ENCODE measurements around the gene ALG1. TPM values are rescaled to one million over a fixed set of nuclear protein-coding genes. Genes with fewer than 3 reads are reported as not detected.
A peak's percentile ranks its signal among the peaks of the same experiment; 100 is the strongest.
"Not testable (repeated sequence)": the region's sequence is repeated elsewhere in the genome, so short reads cannot be mapped to it uniquely, and the experiment has no call there.

ALG1 gene
- total and polyA plus RNA-seq, 2 of the 13 experiments (the other 11 are each of a cell fraction or from before 2014, with no cell fraction given), result 43.3 to 75.6 TPM

GRCh38 chr16:5116780-5117295 is 45.2 kb downstream of the ALG1 start:
- FAIRE-seq; intact Hi-C loops (cut with micrococcal nuclease; ENCODE audit: unreplicated experiment); CTCF ChIA-PET (ENCODE audit: low intra/inter-chr PET ratio, low total read pairs); H3K79me2 ChIP-seq (ENCODE audit: insufficient read depth, low read length); H3K9ac ChIP-seq (ENCODE audit: insufficient read depth, low read depth, low read length); ATAC-seq; H2AFZ ChIP-seq (ENCODE audit: low read length); DNase-seq (ENCODE audit: low spot score); H3K27ac ChIP-seq (ENCODE audit: extremely low read length, insufficient read depth, low read length); POLR2A ChIA-PET; H4K20me1 ChIP-seq (ENCODE audit: insufficient read depth, low read length); H3K9me3 ChIP-seq (ENCODE audit: low read length); H3K4me3 ChIP-seq (replicated peaks in 1 of 3; ENCODE audit: insufficient read depth in 1 of 3, low read depth in 2 of 3, low read length in 3 of 3); BruUV-seq (replicated peaks); H3K36me3 ChIP-seq (replicated peaks in 1 of 2; ENCODE audit: control insufficient read depth in 1 of 2, insufficient read depth in 2 of 2, low read length in 2 of 2); in situ Hi-C loops (cut with HindIII; ENCODE audit: extremely low pct_ligation_motif_present, low pct_unique_long_range_greater_than_20kb); H3K27me3 ChIP-seq (ENCODE audit: control insufficient read depth in 1 of 2, insufficient read depth in 2 of 2, low read length in 2 of 2): not testable (repeated sequence)
- H3K4me2 ChIP-seq (ENCODE audit: low read depth, low read length), result peak overlapping the region; percentile 15; the same call in 1 of the 2 replicates
- 0 out of 2 replicates have a peak, but pooled peaks have one; percentile 24 for TF ChIP-seq ZNF280B (CRISPR knock-in tag; IDR thresholded peaks at IDR 0.05; ENCODE audit: borderline replicate concordance)
- H3K4me1 ChIP-seq (ENCODE audit: insufficient read depth, low read length), result peaks cover 14% of the 10 kb centered on the region; the same call in 1 of the 2 replicates
- 3% methylated on average over 10 of the region's 10 CpGs for WGBS (ENCODE audit: low lambda C conversion rate)

DNA sequence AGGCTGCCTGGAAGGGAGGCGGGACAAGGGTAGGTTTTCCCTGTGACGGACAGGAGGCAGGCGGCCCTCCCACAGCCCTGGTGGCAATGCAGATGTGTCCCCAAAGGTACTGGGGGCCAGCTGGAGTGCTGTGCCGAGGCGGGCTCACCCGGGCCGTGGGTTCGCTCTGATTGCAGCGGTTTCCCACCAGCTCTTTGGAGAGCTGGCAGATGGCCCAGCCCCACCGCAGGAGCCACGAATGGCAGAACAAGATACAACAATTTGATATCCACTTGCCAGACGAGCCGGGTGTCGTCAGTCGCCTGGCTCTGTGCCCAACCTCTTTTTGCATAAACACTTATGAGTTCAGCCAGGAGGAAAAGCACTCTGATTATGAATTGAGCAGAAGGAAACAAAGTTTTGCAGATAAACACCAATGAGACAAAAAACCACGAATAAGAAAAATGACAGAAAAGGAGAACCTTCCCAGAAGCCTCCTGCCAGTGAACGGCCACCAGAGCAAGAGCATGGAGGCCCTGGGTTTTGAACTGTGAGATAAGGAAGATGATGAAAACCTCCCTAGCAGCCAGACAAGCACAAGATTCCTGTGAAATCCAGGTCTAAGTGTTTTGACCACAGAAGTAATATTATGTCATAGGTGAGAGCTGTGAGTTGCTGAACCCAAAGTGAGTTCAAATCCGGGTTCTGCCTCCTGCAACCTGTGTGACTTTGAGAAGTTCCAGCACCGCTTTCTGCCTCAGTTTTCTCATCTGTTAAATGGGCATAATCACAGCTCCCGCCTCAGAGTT is 45.9 kb downstream of the ALG1 start:
- ATAC-seq; H3K79me2 ChIP-seq (ENCODE audit: insufficient read depth, low read length); H2AFZ ChIP-seq (ENCODE audit: low read length); in situ Hi-C loops (cut with HindIII; ENCODE audit: extremely low pct_ligation_motif_present, low pct_unique_long_range_greater_than_20kb); FAIRE-seq; H4K20me1 ChIP-seq (ENCODE audit: insufficient read depth, low read length); H3K4me3 ChIP-seq (replicated peaks in 1 of 3; ENCODE audit: insufficient read depth in 1 of 3, low read depth in 2 of 3, low read length in 3 of 3); H3K27me3 ChIP-seq (ENCODE audit: control insufficient read depth in 1 of 2, insufficient read depth in 2 of 2, low read length in 2 of 2); BruUV-seq (replicated peaks); CTCF ChIA-PET (ENCODE audit: low intra/inter-chr PET ratio, low total read pairs); H3K9me3 ChIP-seq (ENCODE audit: low read length); H3K27ac ChIP-seq (ENCODE audit: extremely low read length, insufficient read depth, low read length); H3K9ac ChIP-seq (ENCODE audit: insufficient read depth, low read depth, low read length); H3K36me3 ChIP-seq (replicated peaks in 1 of 2; ENCODE audit: control insufficient read depth in 1 of 2, insufficient read depth in 2 of 2, low read length in 2 of 2); DNase-seq (ENCODE audit: low spot score); intact Hi-C loops (cut with micrococcal nuclease; ENCODE audit: unreplicated experiment): not testable (repeated sequence)
- TF ChIP-seq, protein P1, sequence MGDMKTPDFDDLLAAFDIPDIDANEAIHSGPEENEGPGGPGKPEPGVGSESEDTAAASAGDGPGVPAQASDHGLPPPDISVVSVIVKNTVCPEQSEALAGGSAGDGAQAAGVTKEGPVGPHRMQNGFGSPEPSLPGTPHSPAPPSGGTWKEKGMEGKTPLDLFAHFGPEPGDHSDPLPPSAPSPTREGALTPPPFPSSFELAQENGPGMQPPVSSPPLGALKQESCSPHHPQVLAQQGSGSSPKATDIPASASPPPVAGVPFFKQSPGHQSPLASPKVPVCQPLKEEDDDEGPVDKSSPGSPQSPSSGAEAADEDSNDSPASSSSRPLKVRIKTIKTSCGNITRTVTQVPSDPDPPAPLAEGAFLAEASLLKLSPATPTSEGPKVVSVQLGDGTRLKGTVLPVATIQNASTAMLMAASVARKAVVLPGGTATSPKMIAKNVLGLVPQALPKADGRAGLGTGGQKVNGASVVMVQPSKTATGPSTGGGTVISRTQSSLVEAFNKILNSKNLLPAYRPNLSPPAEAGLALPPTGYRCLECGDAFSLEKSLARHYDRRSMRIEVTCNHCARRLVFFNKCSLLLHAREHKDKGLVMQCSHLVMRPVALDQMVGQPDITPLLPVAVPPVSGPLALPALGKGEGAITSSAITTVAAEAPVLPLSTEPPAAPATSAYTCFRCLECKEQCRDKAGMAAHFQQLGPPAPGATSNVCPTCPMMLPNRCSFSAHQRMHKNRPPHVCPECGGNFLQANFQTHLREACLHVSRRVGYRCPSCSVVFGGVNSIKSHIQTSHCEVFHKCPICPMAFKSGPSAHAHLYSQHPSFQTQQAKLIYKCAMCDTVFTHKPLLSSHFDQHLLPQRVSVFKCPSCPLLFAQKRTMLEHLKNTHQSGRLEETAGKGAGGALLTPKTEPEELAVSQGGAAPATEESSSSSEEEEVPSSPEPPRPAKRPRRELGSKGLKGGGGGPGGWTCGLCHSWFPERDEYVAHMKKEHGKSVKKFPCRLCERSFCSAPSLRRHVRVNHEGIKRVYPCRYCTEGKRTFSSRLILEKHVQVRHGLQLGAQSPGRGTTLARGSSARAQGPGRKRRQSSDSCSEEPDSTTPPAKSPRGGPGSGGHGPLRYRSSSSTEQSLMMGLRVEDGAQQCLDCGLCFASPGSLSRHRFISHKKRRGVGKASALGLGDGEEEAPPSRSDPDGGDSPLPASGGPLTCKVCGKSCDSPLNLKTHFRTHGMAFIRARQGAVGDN (CRISPR knock-in tag; IDR thresholded peaks at IDR 0.05), result peak; percentile 27; the same call in 1 of the 2 replicates
- TF ChIP-seq ZNF501 (CRISPR knock-in tag; IDR thresholded peaks at IDR 0.05) (0 out of 2 replicates have a peak, but pooled peaks have one; percentile 9), ZNF629 (CRISPR knock-in tag; conservative IDR thresholded peaks at IDR 0.05) (peak; percentile 88), ZMYM3 (CRISPR knock-in tag; IDR thresholded peaks at IDR 0.05) (peak; percentile 54; the same call in 1 of the 2 replicates), PBX2 (CRISPR knock-in tag; IDR thresholded peaks at IDR 0.05) (peak; percentile 44; the same call in 1 of the 2 replicates)
- Histone ChIP-seq H3K4me2 (ENCODE audit: low read depth, low read length) (peak overlapping the region; percentile 15; the same call in 1 of the 2 replicates), H3K4me1 (ENCODE audit: insufficient read depth, low read length) (peaks cover 14% of the 10 kb centered on the region; the same call in 1 of the 2 replicates)
- 16% methylated on average over 20 of the region's 20 CpGs for WGBS (ENCODE audit: low lambda C conversion rate)
- POLR2A ChIA-PET, result interaction anchor here (1.1 kb wide), 1 partner anchor 19 kb away, joined by 3 read pairs; the partner anchor contains the start of gene EEF2KMT
